Measurements from ENCODE around the gene PDE6B. TPM values are rescaled to one million over a fixed set of nuclear protein-coding genes. Genes with fewer than 3 reads are reported as not detected.

The PDE6B gene
- total and polyA plus RNA-seq, 2 of the 13 experiments (the other 11 are each of a cell fraction or from before 2014, with no cell fraction given) = 0.38 to 0.40 TPM

GRCh38 chr4:674172-675035, 49.0 kb downstream of the PDE6B start, which contains the start of the genes ATP5ME and MYL5 (continued):
- peak; percentile 74 to 88; a peak in 3 of 4 replicates for TF ChIP-seq HMGXB4 (CRISPR knock-in tag; IDR thresholded peaks at IDR 0.05; ENCODE audit: borderline replicate concordance in 1 of 2, low read depth in 1 of 2)
- peak; percentile 94; the same call in 1 of the 2 replicates for TF ChIP-seq FOXK1 (CRISPR knock-in tag; IDR thresholded peaks at IDR 0.05; ENCODE audit: borderline replicate concordance, low read depth)
- TF ChIP-seq ZNF564 (CRISPR knock-in tag; IDR thresholded peaks at IDR 0.05) = peak; percentile 62; the same call in 1 of the 2 replicates
- no peak for TF ChIP-seq KAT2B (IDR thresholded peaks at IDR 0.05; ENCODE audit: borderline replicate concordance, low read depth, low read length)
- TF ChIP-seq ZNF292 (CRISPR knock-in tag; IDR thresholded peaks at IDR 0.05; ENCODE audit: borderline replicate concordance, low read depth) = no peak
- TF ChIP-seq MAX (IDR thresholded peaks at IDR 0.05) = no peak
- TF ChIP-seq RERE (CRISPR knock-in tag; IDR thresholded peaks at IDR 0.05; ENCODE audit: low read depth) = peak; percentile 19; the same call in 1 of the 2 replicates
- TF ChIP-seq IRF9 (CRISPR knock-in tag; IDR thresholded peaks at IDR 0.05; ENCODE audit: borderline replicate concordance) = peak; percentile 93; the same call in 1 of the 2 replicates
- TF ChIP-seq LRRFIP1 (CRISPR knock-in tag; conservative IDR thresholded peaks at IDR 0.05) = no peak
- TF ChIP-seq THRA (CRISPR knock-in tag; IDR thresholded peaks at IDR 0.05; ENCODE audit: borderline replicate concordance) = no peak
- TF ChIP-seq SP4 (CRISPR knock-in tag; IDR thresholded peaks at IDR 0.05) = peak; percentile 74; the same call in 1 of the 2 replicates
- TF ChIP-seq GLMP (CRISPR knock-in tag; IDR thresholded peaks at IDR 0.05; ENCODE audit: borderline replicate concordance) = no peak
